Kidney (tissue), 14 donors: ENCODE data around the gene LGALS1. TPM values are rescaled to one million over a fixed set of nuclear protein-coding genes. Genes with fewer than 3 reads are reported as not detected.

Experiments
- DNase-seq, 5 donors: peaks; one replicate each; pipeline ENCODE4 v3.0.0-alpha.2; 2013 to 2020
- FAIRE-seq: peaks from 2 replicates; lab custom pipeline; 2012; peaks lifted over from hg19 to GRCh38; lab: Jason Lieb, UNC
- H3K27ac ChIP-seq, 2 donors: one replicate each; pipeline ENCODE4 v1.7.0; 2013; ENCODE audit warnings: low read depth in 2 of 2, low read length in 2 of 2, inconsistent platforms in 1 of 2
- H3K27me3 ChIP-seq: one replicate; pipeline ENCODE4 v1.7.1; 2013; ENCODE audit warnings: low read length, inconsistent platforms; ENCODE audit not compliant: control insufficient read depth, insufficient read depth
- H3K36me3 ChIP-seq, 3 donors: one replicate each; pipeline versions ENCODE4 v1.7.0 to v1.7.1; 2013; ENCODE audit warnings: low read length in 3 of 3, control low read depth in 1 of 3, inconsistent platforms in 1 of 3; ENCODE audit not compliant: insufficient read depth in 3 of 3, control insufficient read depth in 2 of 3
- H3K4me1 ChIP-seq, 3 donors: one replicate each; pipeline versions ENCODE4 v1.7.0 to v1.7.1; 2013; ENCODE audit warnings: low read length in 3 of 3, inconsistent platforms in 1 of 3, low read depth in 1 of 3; ENCODE audit not compliant: control insufficient read depth in 2 of 3, insufficient read depth in 2 of 3
- H3K4me3 ChIP-seq, 3 donors: one replicate each; pipeline versions ENCODE4 v1.7.0 to v1.8.1; 2013; ENCODE audit warnings: low read length in 3 of 3, control low read depth in 1 of 3, inconsistent platforms in 1 of 3
- H3K9ac ChIP-seq, 3 donors: one replicate each; pipeline versions ENCODE4 v1.7.0 to v1.7.1; 2013; ENCODE audit warnings: low read length in 3 of 3, control low read depth in 1 of 3, inconsistent platforms in 1 of 3
- H3K9me3 ChIP-seq, 3 donors: one replicate each; pipeline versions ENCODE4 v1.7.0 to v1.7.1; 2013; ENCODE audit warnings: low read length in 3 of 3, control low read depth in 1 of 3, inconsistent platforms in 1 of 3; ENCODE audit not compliant: control insufficient read depth in 2 of 3, insufficient read depth in 1 of 3
- intact Hi-C: fragments of 100-400 bp; cut with DNase I; formaldehyde crosslinking; loops from one replicate; pipeline ENCODE4 v1.11.1; 2022
- polyA plus RNA-seq: library from polyadenylated mRNA; stranded (reverse); fragments of 350-450 nt; fragmentation: Illumina TruSeq; extraction: RNeasy Lipid Tissue Mini Kit (QIAGEN cat#74804); gene quantifications from one replicate; pipeline ENCODE4 v1.2.3, GENCODE V29; 2014; ENCODE audit warnings: low read depth, low replicate concordance; ENCODE audit not compliant: insufficient read depth
- total RNA-seq: library from RNA; stranded (reverse); fragmentation: NEBNext Ultra II Directional; extraction: Animal tissue kit (Norgen Biotek cat#: 25700); gene quantifications from one replicate; pipeline ENCODE4 v1.2.1, GENCODE V29; 2021
- TF ChIP-seq, protein P1 (sequence below): IDR thresholded peaks from 3 replicates; pipeline ENCODE4 v1.5.1; 2012; ENCODE audit warnings: mild to moderate bottlenecking, moderate library complexity, borderline replicate concordance; ENCODE audit not compliant: insufficient read depth; ENCODE audit errors: extremely low read depth
- donor health status: control.
- donor health status: control.
- donor health status: control.
- donor health status: control.
- donor health status: control.
- donor health status: DM: yes; HTN: yes; CAD: no.
- donor health status: Normal renal cell carcinoma (clear cell type).

Gene LGALS1
- total and polyA plus RNA-seq, 2 donors from 2014 or later: 227 to 496 TPM

DNA sequence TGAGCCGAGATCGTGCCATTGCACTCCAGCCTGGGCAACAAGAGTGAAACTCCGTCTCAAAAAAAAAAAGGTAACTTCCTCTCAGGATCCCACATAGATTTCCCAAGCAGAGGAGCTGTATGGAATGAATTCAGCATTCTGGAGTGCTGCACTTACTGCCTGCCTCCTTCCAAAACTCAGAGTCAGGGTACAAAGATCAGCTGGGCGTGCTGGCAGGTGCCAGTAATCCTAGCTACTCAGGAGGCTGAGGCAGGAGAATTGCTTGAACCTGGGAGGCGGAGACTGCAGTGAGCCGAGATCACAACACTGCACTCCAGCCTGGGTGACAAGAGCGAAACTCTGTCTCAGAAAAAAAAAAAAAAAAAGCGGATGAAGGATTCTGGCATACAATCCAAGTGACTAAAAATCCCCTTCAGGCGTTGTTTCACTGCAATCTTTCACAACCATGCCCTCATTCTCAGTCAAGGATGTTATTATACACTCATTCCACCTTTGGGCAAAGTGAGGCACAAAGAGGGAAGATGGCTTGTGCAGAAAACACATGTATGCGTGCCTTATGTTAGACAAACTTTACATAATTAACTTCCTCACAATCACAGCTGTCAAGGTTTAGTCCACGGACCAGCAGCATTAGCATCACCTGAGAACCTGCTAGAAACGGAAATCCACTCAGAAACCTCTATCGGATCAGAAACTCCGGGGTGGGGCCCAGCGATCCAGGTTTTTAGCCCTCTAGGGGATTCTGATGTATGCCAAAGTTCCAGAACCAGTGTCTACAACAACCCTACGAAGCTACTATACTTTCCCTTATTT, 9.6 kb downstream of the LGALS1 start:
- no peak overlapping the region for H3K27ac ChIP-seq
- no peaks in the 10 kb centered on the region for H3K9me3 ChIP-seq
- DNase-seq (no peak), FAIRE-seq (no peak)
- no peaks in the 10 kb centered on the region for H3K27me3 ChIP-seq
- TF ChIP-seq, protein P1, sequence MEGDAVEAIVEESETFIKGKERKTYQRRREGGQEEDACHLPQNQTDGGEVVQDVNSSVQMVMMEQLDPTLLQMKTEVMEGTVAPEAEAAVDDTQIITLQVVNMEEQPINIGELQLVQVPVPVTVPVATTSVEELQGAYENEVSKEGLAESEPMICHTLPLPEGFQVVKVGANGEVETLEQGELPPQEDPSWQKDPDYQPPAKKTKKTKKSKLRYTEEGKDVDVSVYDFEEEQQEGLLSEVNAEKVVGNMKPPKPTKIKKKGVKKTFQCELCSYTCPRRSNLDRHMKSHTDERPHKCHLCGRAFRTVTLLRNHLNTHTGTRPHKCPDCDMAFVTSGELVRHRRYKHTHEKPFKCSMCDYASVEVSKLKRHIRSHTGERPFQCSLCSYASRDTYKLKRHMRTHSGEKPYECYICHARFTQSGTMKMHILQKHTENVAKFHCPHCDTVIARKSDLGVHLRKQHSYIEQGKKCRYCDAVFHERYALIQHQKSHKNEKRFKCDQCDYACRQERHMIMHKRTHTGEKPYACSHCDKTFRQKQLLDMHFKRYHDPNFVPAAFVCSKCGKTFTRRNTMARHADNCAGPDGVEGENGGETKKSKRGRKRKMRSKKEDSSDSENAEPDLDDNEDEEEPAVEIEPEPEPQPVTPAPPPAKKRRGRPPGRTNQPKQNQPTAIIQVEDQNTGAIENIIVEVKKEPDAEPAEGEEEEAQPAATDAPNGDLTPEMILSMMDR: no peak
- H3K9ac ChIP-seq: no peak overlapping the region
- intact Hi-C loops: loop anchor here (5.0 kb wide), 1 partner anchor 43 kb away; no protein-coding TSS in a partner anchor
- peaks cover 0 to 11% (median 0%) of the 10 kb centered on the region in 3 donors for H3K4me1 ChIP-seq
- H3K36me3 ChIP-seq: peaks cover 0 to 17% (median 8%) of the 10 kb centered on the region in 3 donors
- no peak overlapping the region for H3K4me3 ChIP-seq

DNA sequence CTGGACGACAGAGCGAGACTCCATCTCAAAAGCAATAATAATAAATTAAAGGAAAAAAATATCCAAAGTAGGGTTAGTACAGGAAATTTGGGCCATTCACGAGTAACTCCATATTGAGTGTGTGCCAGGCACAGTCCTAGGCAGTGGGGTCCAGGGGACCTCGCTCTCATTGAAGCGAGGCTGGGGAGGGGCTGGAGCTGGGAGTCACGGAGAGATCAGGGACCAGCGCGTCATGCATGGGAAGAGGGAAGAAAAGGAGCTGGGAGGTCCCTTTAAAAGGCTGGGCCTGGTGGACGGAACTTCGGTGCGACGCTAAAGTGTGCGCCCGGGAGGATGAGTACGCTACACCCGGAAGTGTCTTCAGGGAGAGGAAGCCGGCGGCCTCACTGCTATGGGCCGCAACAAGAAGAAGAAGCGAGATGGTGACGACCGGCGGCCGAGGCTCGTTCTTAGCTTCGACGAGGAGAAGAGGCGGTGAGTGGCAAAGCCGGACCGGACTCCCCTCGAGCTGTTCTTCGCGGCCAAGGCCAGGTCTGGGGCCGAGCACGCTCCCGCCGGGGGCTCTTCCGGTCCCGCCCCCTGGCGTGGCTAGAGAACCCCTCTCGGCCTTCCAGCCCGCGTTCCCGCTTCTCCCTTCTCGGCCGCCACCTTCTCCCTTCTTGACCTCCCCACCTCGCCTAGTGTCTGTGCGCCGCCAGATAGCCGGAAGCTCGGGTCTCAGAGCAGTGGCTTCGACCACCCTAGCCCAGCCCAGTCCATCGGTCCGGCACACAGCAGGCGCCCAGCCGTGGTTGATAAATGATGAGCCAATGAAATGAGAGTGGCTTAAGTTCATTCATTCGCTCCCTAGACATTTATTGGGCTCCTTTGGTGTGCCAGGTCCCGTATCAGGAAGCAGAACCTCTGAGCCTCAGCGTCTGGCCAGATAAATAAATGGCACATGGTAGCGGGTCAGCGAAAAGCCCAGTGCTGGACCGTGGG, 10.9 kb downstream of the LGALS1 start, which contains the start of gene NOL12:
Gene NOL12, plus strand, starts transcription at position 342 of the 981 bp plus-strand sequence. Its CDS starts 50 bp downstream, at position 392.
- H3K9ac ChIP-seq: peak within 1 kb of the TSS; percentile 41 to 96 (median 63)
- H3K36me3 ChIP-seq: peaks cover 0 to 29% (median 16%) of the 10 kb centered on the region in 3 donors
- peak within 1 kb of the TSS; percentile 67 to 99 (median 98) for H3K4me3 ChIP-seq
- intact Hi-C loops: no loop called here
- peaks cover 0 to 11% (median 0%) of the 10 kb centered on the region in 3 donors for H3K4me1 ChIP-seq
- no peak for FAIRE-seq
- peak within 1 kb of the TSS; percentile 67 to 71 for H3K27ac ChIP-seq
- peak; percentile 89 to 95 (median 93) for DNase-seq
- H3K27me3 ChIP-seq: no peaks in the 10 kb centered on the region
- TF ChIP-seq, protein P1: no peak
- no peaks in the 10 kb centered on the region for H3K9me3 ChIP-seq

DNA sequence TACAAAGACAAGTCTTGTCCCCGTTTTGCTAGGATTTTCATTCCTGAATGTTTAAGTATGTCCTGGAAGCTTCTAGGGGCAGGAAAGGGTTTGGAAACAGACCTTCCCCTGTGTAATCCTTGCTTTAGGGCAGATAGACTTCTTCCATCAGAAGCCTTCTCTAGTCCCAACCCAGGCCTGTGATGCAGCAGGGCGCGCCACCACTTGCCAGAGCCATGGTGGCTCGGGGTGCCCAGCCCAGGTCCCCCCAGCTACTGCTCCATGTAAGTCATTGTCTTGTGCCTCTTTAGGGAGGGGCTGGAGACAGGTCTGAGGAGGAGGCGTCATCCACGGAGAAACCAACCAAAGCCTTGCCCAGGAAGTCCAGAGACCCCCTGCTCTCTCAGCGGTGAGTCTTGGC, 15.0 kb downstream of the LGALS1 start:
- H3K36me3 ChIP-seq: peaks cover 0 to 42% (median 22%) of the 10 kb centered on the region in 3 donors
- H3K9ac ChIP-seq: no peak overlapping the region
- no peak overlapping the region for H3K27ac ChIP-seq
- TF ChIP-seq, protein P1: no peak
- FAIRE-seq (no peak), DNase-seq (no peak)
- peaks cover 0 to 9% (median 0%) of the 10 kb centered on the region in 3 donors for H3K4me1 ChIP-seq
- intact Hi-C loops: no loop called here
- H3K9me3 ChIP-seq: no peaks in the 10 kb centered on the region
- H3K4me3 ChIP-seq: no peak overlapping the region
- H3K27me3 ChIP-seq: no peaks in the 10 kb centered on the region
